22Rv1 (cell line): ENCODE data around the gene TUBA1C.

ENCODE experiments used
- CTCF ChIP-seq: fragments of 450-650 bp; IDR thresholded peaks from 2 replicates; pipeline ENCODE4 v1.5.1; 2017; ENCODE audit warnings: mild to moderate bottlenecking
- ZFX ChIP-seq: fragments of 450-650 bp; IDR thresholded peaks from 2 replicates; pipeline ENCODE4 v1.6.1; 2017; ENCODE audit warnings: antibody characterized with exemption, borderline replicate concordance

GRCh38 chr12:49309386-49309785, 44.5 kb downstream of the TUBA1C start:
- TF ChIP-seq CTCF (no peak), ZFX (no peak)
